Skeletal muscle satellite cell (primary cell): ENCODE data around the gene MYLK.
A peak's percentile ranks its signal among the peaks of the same experiment; 100 is the strongest.

Source experiments
- H3K27me3 ChIP-seq: 2 replicates; pipeline ENCODE4 v1.7.0; 2013; ENCODE audit warnings: low read length; ENCODE audit not compliant: control insufficient read depth, insufficient read depth
- H3K36me3 ChIP-seq: 2 replicates; pipeline ENCODE4 v1.7.0; 2013; ENCODE audit warnings: mild to moderate bottlenecking, control low read depth, low read length; ENCODE audit not compliant: insufficient read depth
- H3K4me1 ChIP-seq: 2 replicates; pipeline ENCODE4 v1.7.0; 2013; ENCODE audit warnings: low read length; ENCODE audit not compliant: control insufficient read depth, insufficient read depth
- H3K4me2 ChIP-seq: 2 replicates; pipeline ENCODE4 v1.7.0; 2013; ENCODE audit warnings: mild to moderate bottlenecking, low read length
- H3K4me3 ChIP-seq: 2 replicates; pipeline ENCODE4 v1.7.0; 2013; ENCODE audit warnings: low read length
- H3K9ac ChIP-seq: 2 replicates; pipeline ENCODE4 v1.7.0; 2013; ENCODE audit warnings: mild to moderate bottlenecking, low read depth, low read length, moderate library complexity
- H3K9me3 ChIP-seq: replicated peaks from 2 replicates; pipeline ENCODE4 v1.7.0; 2013; ENCODE audit warnings: mild to moderate bottlenecking, control low read depth, low read length

Gene MYLK

GRCh38 chr3:123586131-123586530 lies 298.0 kb downstream of the MYLK start:
- H3K36me3 ChIP-seq, result no peaks in the 10 kb centered on the region
- peak overlapping the region; percentile 87 for H3K4me3 ChIP-seq
- H3K4me1 ChIP-seq, result peaks cover 28% of the 10 kb centered on the region
- H3K4me2 ChIP-seq, result peak overlapping the region; percentile 94
- peak overlapping the region; percentile 89 for H3K9ac ChIP-seq
- no peaks in the 10 kb centered on the region for H3K27me3 ChIP-seq
- H3K9me3 ChIP-seq, result no peaks in the 10 kb centered on the region

GRCh38 chr3:123584988-123585937 lies 298.9 kb downstream of the MYLK start, which contains the start of gene HACD2:
Gene HACD2, minus strand, starts transcription at chr3:123585053. Its CDS starts 26 bp downstream, at chr3:123585027.
- peak within 1 kb of the TSS; percentile 89 for H3K9ac ChIP-seq
- H3K4me1 ChIP-seq, result peaks cover 28% of the 10 kb centered on the region
- no peaks in the 10 kb centered on the region for H3K36me3 ChIP-seq
- peak within 1 kb of the TSS; percentile 87 for H3K4me3 ChIP-seq
- no peaks in the 10 kb centered on the region for H3K9me3 ChIP-seq
- H3K4me2 ChIP-seq, result peak within 1 kb of the TSS; percentile 94
- no peaks in the 10 kb centered on the region for H3K27me3 ChIP-seq

GRCh38 chr3:123584284-123584987 lies 299.7 kb downstream of the MYLK start:
- Histone ChIP-seq H3K9ac (peak overlapping the region; percentile 77), H3K4me3 (peak overlapping the region; percentile 87), H3K27me3 (no peaks in the 10 kb centered on the region), H3K4me1 (peaks cover 28% of the 10 kb centered on the region), H3K36me3 (no peaks in the 10 kb centered on the region), H3K9me3 (no peaks in the 10 kb centered on the region), H3K4me2 (peak overlapping the region; percentile 77)

GRCh38 chr3:123583561-123583960 lies 300.6 kb downstream of the MYLK start:
- peaks cover 4% of the 10 kb centered on the region for H3K36me3 ChIP-seq
- no peaks in the 10 kb centered on the region for H3K27me3 ChIP-seq
- no peaks in the 10 kb centered on the region for H3K9me3 ChIP-seq
- H3K4me1 ChIP-seq, result peaks cover 28% of the 10 kb centered on the region
- peak overlapping the region; percentile 87 for H3K4me3 ChIP-seq
- H3K4me2 ChIP-seq, result peak overlapping the region; percentile 77
- peak overlapping the region; percentile 77 for H3K9ac ChIP-seq

GRCh38 chr3:123582315-123582714 lies 301.8 kb downstream of the MYLK start:
- Histone ChIP-seq H3K4me3 (no peak overlapping the region), H3K4me2 (no peak overlapping the region), H3K27me3 (no peaks in the 10 kb centered on the region), H3K4me1 (peaks cover 25% of the 10 kb centered on the region), H3K9me3 (no peaks in the 10 kb centered on the region), H3K9ac (no peak overlapping the region), H3K36me3 (peaks cover 8% of the 10 kb centered on the region)

- H3K4me3 ChIP-seq, result no peak overlapping the region
- peaks cover 17% of the 10 kb centered on the region for H3K36me3 ChIP-seq
- H3K27me3 ChIP-seq, result no peaks in the 10 kb centered on the region
- H3K4me2 ChIP-seq, result no peak overlapping the region
- H3K9ac ChIP-seq, result no peak overlapping the region
- no peaks in the 10 kb centered on the region for H3K9me3 ChIP-seq
- peaks cover 10% of the 10 kb centered on the region for H3K4me1 ChIP-seq
These were observed 308.0 kb downstream of the MYLK start for GRCh38 chr3:123576122-123576521.

GRCh38 chr3:123571973-123572365 lies 312.2 kb downstream of the MYLK start:
- no peaks in the 10 kb centered on the region for H3K9me3 ChIP-seq
- peaks cover 10% of the 10 kb centered on the region for H3K4me1 ChIP-seq
- no peak overlapping the region for H3K4me3 ChIP-seq
- H3K27me3 ChIP-seq, result no peaks in the 10 kb centered on the region
- H3K36me3 ChIP-seq, result peaks cover 7% of the 10 kb centered on the region
- no peak overlapping the region for H3K4me2 ChIP-seq
- no peak overlapping the region for H3K9ac ChIP-seq

GRCh38 chr3:123571264-123571972 lies 312.7 kb downstream of the MYLK start:
- peaks cover 4% of the 10 kb centered on the region for H3K36me3 ChIP-seq
- no peaks in the 10 kb centered on the region for H3K9me3 ChIP-seq
- H3K4me2 ChIP-seq, result no peak overlapping the region
- H3K4me1 ChIP-seq, result peaks cover 9% of the 10 kb centered on the region
- H3K9ac ChIP-seq, result no peak overlapping the region
- no peaks in the 10 kb centered on the region for H3K27me3 ChIP-seq
- no peak overlapping the region for H3K4me3 ChIP-seq

GRCh38 chr3:123568875-123569274 lies 315.3 kb downstream of the MYLK start:
- Histone ChIP-seq H3K4me1 (peaks cover 3% of the 10 kb centered on the region), H3K4me3 (no peak overlapping the region), H3K9me3 (no peaks in the 10 kb centered on the region), H3K4me2 (no peak overlapping the region), H3K27me3 (no peaks in the 10 kb centered on the region), H3K36me3 (peaks cover 4% of the 10 kb centered on the region), H3K9ac (no peak overlapping the region)

GRCh38 chr3:123568034-123568433 lies 316.1 kb downstream of the MYLK start:
- Histone ChIP-seq H3K4me2 (no peak overlapping the region), H3K9ac (no peak overlapping the region), H3K36me3 (peaks cover 4% of the 10 kb centered on the region), H3K9me3 (no peaks in the 10 kb centered on the region), H3K4me1 (peaks cover 3% of the 10 kb centered on the region), H3K27me3 (no peaks in the 10 kb centered on the region), H3K4me3 (no peak overlapping the region)

GRCh38 chr3:123564056-123564455 lies 320.1 kb downstream of the MYLK start:
- Histone ChIP-seq H3K9me3 (no peaks in the 10 kb centered on the region), H3K4me3 (no peak overlapping the region), H3K4me2 (no peak overlapping the region), H3K36me3 (no peaks in the 10 kb centered on the region), H3K27me3 (no peaks in the 10 kb centered on the region), H3K9ac (no peak overlapping the region), H3K4me1 (no peaks in the 10 kb centered on the region)
